Body of pancreas (tissue), 4 donors: ENCODE data around the gene CCDC149. TPM values are rescaled to one million over a fixed set of nuclear protein-coding genes. Genes with fewer than 3 reads are reported as not detected.

Experiments used
- ATAC-seq: fragments of 150-250 bp; one replicate; pipeline ENCODE4 v1.9.1; 2016
- DNase-seq, 4 donors: peaks; one replicate each; pipeline ENCODE4 v3.0.0-alpha.2; 2019
- H3K27ac ChIP-seq, 4 donors: fragments of 200-600 bp; sonication (generic); 1 replicate in 3 of 4; 2 replicates in 1 of 4; pipeline versions ENCODE4 v1.5.1 to v1.6.1; 2016 to 2019; ENCODE audit warnings: mild to moderate bottlenecking in 1 of 4, mixed read lengths in 1 of 4, moderate library complexity in 1 of 4
- H3K27me3 ChIP-seq, 2 donors: fragments of 200-600 bp; sonication (generic); one replicate each; pipeline ENCODE4 v1.6.0; 2016; ENCODE audit warnings: mild to moderate bottlenecking in 1 of 2
- H3K36me3 ChIP-seq, 2 donors: fragments of 200-600 bp; sonication (generic); replicated peaks in 1 of 2; 2 replicates each; pipeline ENCODE4 v1.5.1; 2016; ENCODE audit warnings: low read depth in 2 of 2; ENCODE audit not compliant: insufficient read depth in 1 of 2
- H3K4me1 ChIP-seq: fragments of 200-600 bp; sonication (generic); one replicate; pipeline ENCODE4 v1.6.0; 2016
- H3K4me3 ChIP-seq, 2 donors: fragments of 200-600 bp; sonication (generic); 1 replicate in 1 of 2; 2 replicates in 1 of 2; pipeline ENCODE4 v1.5.1; 2016 to 2019
- H3K9me3 ChIP-seq, 3 donors: fragments of 200-600 bp; sonication (generic); 1 replicate in 2 of 3; 2 replicates in 1 of 3; pipeline ENCODE4 v1.5.1; 2016
- POLR2A ChIP-seq, 3 donors: fragments of 450-650 bp; IDR thresholded peaks; one replicate each; pipeline ENCODE4 v1.6.1; 2016; ENCODE audit warnings: antibody characterized with exemption in 3 of 3, mild to moderate bottlenecking in 2 of 3
- WGBS, 2 donors: methylation state at CpG; one replicate each; pipeline ENCODE4 v1.1.5; 2017; 5-methylcytosine and 5-hydroxymethylcytosine counted together
- intact Hi-C: fragments of 100-400 bp; cut with DNase I; formaldehyde crosslinking; loops from one replicate; pipeline ENCODE4 v1.15.1; 2023
- total RNA-seq, 2 donors: library from RNA; depleted of rRNA; stranded (reverse); fragments of >200 nt; gene quantifications; one replicate each; pipeline ENCODE4 v1.1.0, GENCODE V29; 2016
- TF ChIP-seq, protein P1 (sequence below), 7 experiments: fragments of 450-650 bp in 4 of 7; fragments of 200-600 bp in 3 of 7; sonication (generic) in 3 of 7; IDR thresholded peaks; one replicate each; pipeline ENCODE4 v1.5.1; 2016 to 2019; ENCODE audit warnings: antibody characterized with exemption in 7 of 7

CCDC149 gene
- total RNA-seq, 2 donors from 2014 or later = 9.6 to 15.0 TPM

DNA sequence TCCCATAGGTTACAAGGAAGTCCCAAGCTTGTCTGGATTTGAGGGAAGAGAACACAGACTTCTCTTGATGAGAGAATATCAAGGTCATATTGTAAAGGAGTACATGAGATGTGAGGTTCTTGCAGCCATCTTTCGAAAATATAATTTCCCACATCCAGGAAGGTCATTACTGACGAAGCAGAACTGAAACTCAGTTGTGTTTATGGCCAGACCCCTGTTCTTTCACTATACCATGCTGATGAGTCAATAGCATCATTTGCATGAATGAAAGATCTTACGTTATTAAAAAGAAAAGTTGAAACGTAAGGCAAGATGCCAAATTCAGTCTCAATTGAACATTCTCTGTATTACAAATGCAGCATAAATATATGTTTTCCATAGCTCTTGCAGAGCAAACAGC is 14.2 kb upstream of the CCDC149 start:
- Histone ChIP-seq H3K36me3 (no peaks in the 10 kb centered on the region), H3K4me3 (no peak overlapping the region), H3K9me3 (no peaks in the 10 kb centered on the region), H3K27ac (no peak overlapping the region), H3K4me1 (peaks cover 14% of the 10 kb centered on the region), H3K27me3 (no peaks in the 10 kb centered on the region)
- intact Hi-C loops = no loop called here
- ATAC-seq = no peak
- WGBS, 2 donors = 70 to 76% methylated on average over 4 of the region's 4 CpGs
- TF ChIP-seq, protein P1, sequence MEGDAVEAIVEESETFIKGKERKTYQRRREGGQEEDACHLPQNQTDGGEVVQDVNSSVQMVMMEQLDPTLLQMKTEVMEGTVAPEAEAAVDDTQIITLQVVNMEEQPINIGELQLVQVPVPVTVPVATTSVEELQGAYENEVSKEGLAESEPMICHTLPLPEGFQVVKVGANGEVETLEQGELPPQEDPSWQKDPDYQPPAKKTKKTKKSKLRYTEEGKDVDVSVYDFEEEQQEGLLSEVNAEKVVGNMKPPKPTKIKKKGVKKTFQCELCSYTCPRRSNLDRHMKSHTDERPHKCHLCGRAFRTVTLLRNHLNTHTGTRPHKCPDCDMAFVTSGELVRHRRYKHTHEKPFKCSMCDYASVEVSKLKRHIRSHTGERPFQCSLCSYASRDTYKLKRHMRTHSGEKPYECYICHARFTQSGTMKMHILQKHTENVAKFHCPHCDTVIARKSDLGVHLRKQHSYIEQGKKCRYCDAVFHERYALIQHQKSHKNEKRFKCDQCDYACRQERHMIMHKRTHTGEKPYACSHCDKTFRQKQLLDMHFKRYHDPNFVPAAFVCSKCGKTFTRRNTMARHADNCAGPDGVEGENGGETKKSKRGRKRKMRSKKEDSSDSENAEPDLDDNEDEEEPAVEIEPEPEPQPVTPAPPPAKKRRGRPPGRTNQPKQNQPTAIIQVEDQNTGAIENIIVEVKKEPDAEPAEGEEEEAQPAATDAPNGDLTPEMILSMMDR (IDR thresholded peaks at IDR 0.05) = no peak
- TF ChIP-seq POLR2A (IDR thresholded peaks at IDR 0.05) = no peak
- no peak for DNase-seq

DNA sequence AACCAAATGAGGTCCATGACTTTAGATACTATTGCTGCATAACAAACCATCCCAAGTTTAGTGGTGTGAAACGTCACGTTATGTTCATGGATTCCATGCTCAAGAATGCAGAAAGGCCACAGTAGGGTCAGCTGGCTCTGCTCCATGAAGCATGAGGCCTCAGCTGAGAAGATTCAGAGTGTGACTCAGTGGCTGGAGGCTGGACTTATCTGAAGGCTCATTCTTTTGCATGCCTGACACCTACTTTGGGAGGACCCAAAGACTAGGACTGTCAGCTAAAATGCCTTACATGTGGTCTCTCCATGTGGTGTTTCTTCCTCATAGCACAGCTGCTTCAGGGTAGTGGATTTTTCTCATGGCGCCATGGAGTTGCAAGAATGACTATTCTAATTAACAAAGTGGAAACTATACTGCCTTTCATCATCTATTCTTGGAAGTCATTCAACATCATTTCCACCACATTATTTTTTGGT is 11.5 kb upstream of the CCDC149 start:
- Histone ChIP-seq H3K36me3 (no peaks in the 10 kb centered on the region), H3K4me3 (no peak overlapping the region), H3K4me1 (peaks cover 14% of the 10 kb centered on the region), H3K9me3 (peaks cover 0 to 4% (median 0%) of the 10 kb centered on the region in 3 donors), H3K27ac (no peak overlapping the region), H3K27me3 (no peaks in the 10 kb centered on the region)
- no peak for TF ChIP-seq POLR2A (IDR thresholded peaks at IDR 0.05)
- TF ChIP-seq, protein P1 (IDR thresholded peaks at IDR 0.05) = no peak
- ATAC-seq = no peak
- WGBS, 2 donors = 75 to 82% methylated on average over 3 of the region's 3 CpGs
- intact Hi-C loops = no loop called here
- peak in 1 of 4 donors; percentile 42 for DNase-seq

DNA sequence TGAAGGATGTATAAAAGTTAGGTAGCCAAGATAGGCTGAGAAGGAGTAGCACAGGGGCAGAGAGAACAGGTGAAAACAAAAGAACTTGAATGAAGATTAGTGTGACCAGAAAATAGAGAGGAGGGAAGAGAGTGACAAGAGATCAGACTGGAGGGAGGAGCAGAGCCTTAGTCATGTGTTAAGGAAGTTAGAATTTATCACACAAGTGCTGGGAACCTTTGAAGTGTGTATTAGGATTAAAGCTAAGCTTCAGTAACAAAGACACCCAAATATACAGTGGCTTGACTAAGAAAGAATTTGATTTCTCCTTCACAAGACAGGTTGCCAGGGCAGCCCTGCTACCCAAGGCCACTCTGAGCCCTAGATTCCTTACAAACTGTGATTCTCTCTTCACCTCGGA is 10.7 kb upstream of the CCDC149 start:
- Histone ChIP-seq H3K27ac (peak overlapping the region in 1 of 4 donors; percentile 6), H3K36me3 (no peaks in the 10 kb centered on the region), H3K9me3 (peaks cover 0 to 4% (median 0%) of the 10 kb centered on the region in 3 donors), H3K4me1 (peaks cover 14% of the 10 kb centered on the region), H3K27me3 (no peaks in the 10 kb centered on the region), H3K4me3 (no peak overlapping the region)
- no peak for ATAC-seq
- TF ChIP-seq POLR2A (IDR thresholded peaks at IDR 0.05) = no peak
- TF ChIP-seq, protein P1 (IDR thresholded peaks at IDR 0.05) = no peak
- 75 to 76% methylated on average over 1 of the region's 1 CpG for WGBS, 2 donors
- intact Hi-C loops = no loop called here
- no peak for DNase-seq

GRCh38 chr4:24923002-24923401 is 10.2 kb upstream of the CCDC149 start:
- Histone ChIP-seq H3K27ac (peak overlapping the region in 1 of 4 donors; percentile 6), H3K36me3 (no peaks in the 10 kb centered on the region), H3K4me3 (no peak overlapping the region), H3K4me1 (peaks cover 14% of the 10 kb centered on the region), H3K9me3 (peaks cover 0 to 4% (median 0%) of the 10 kb centered on the region in 3 donors), H3K27me3 (no peaks in the 10 kb centered on the region)
- ATAC-seq (peak; percentile 64), DNase-seq (no peak)
- intact Hi-C loops = no loop called here
- 38 to 47% methylated on average over 2 of the region's 2 CpGs for WGBS, 2 donors
- TF ChIP-seq, protein P1 (IDR thresholded peaks at IDR 0.05) = no peak
- TF ChIP-seq POLR2A (IDR thresholded peaks at IDR 0.05) = no peak

GRCh38 chr4:24922416-24922815 is 9.6 kb upstream of the CCDC149 start:
- H3K27me3 ChIP-seq = no peaks in the 10 kb centered on the region
- no peak for ATAC-seq
- no peaks in the 10 kb centered on the region for H3K36me3 ChIP-seq
- intact Hi-C loops = no loop called here
- peaks cover 14% of the 10 kb centered on the region for H3K4me1 ChIP-seq
- no peak for DNase-seq
- H3K27ac ChIP-seq = no peak overlapping the region
- 47 to 54% methylated on average over 4 of the region's 4 CpGs for WGBS, 2 donors
- TF ChIP-seq, protein P1 (IDR thresholded peaks at IDR 0.05) = no peak
- no peak for TF ChIP-seq POLR2A (IDR thresholded peaks at IDR 0.05)
- peaks cover 0 to 4% (median 0%) of the 10 kb centered on the region in 3 donors for H3K9me3 ChIP-seq
- H3K4me3 ChIP-seq = no peak overlapping the region
